SK-N-SH (cell line): ENCODE measurements around the gene AGAP1. TPM values are rescaled to one million over a fixed set of nuclear protein-coding genes. Genes with fewer than 3 reads are reported as not detected.

ENCODE experiments used
- CTCF ChIA-PET: fragments of 300-600, 350-600 bp; formaldehyde crosslinking; extraction: SDS; loops from one replicate; lab custom pipeline; 2021; lab: Yijun Ruan, JAX
- POLR2A ChIA-PET: fragments of 350-600 bp; sonication (Branson Sonifier 250); formaldehyde crosslinking; extraction: SDS; loops from one replicate; lab custom pipeline; 2020; ENCODE audit warnings: antibody characterized with exemption, inconsistent platforms; lab: Yijun Ruan, JAX
- DNase-seq: peaks from one replicate; pipeline ENCODE4 v3.0.0; 2012
- H2AFZ ChIP-seq: fragments of 200-600 bp; sonication (generic); 2 replicates; pipeline ENCODE4 v1.8.1; 2016; ENCODE audit warnings: antibody characterized with exemption, mild to moderate bottlenecking, low read depth
- H3F3A ChIP-seq: fragments of 200-600 bp; sonication (generic); replicated peaks from 2 replicates; pipeline ENCODE3; 2016; ENCODE audit warnings: antibody characterized with exemption, mild to moderate bottlenecking; ENCODE audit not compliant: insufficient read depth
- H3K27ac ChIP-seq, 2 experiments: fragments of 200-500 bp in 1 of 2; fragments of 200-600 bp in 1 of 2; sonication (Bioruptor generic) in 1 of 2; sonication (generic), shearing (Covaris generic) in 1 of 2; 2 replicates each; pipeline versions ENCODE4 v1.5.1 to v1.6.1; 2014 to 2016; ENCODE audit warnings: low read depth in 2 of 2, inconsistent platforms in 1 of 2, low read length in 1 of 2, mild to moderate bottlenecking in 1 of 2, mixed read lengths in 1 of 2
- H3K27me3 ChIP-seq: fragments of 200-600 bp; sonication (generic), shearing (Covaris generic); 2 replicates; pipeline ENCODE4 v1.6.1; 2016; ENCODE audit warnings: mixed run types; ENCODE audit not compliant: insufficient read depth
- H3K36me3 ChIP-seq, 2 experiments: fragments of 200-500 bp in 1 of 2; fragments of 200-600 bp in 1 of 2; sonication (Bioruptor generic) in 1 of 2; sonication (generic) in 1 of 2; replicated peaks in 1 of 2; 2 replicates each; pipeline versions ENCODE3 to v1.5.1; 2014 to 2016; ENCODE audit warnings: low read length in 1 of 2, mild to moderate bottlenecking in 1 of 2; ENCODE audit not compliant: insufficient read depth in 2 of 2, control insufficient read depth in 1 of 2
- H3K4me1 ChIP-seq, 2 experiments: fragments of 200-500 bp in 1 of 2; fragments of 200-600 bp in 1 of 2; sonication (Bioruptor generic) in 1 of 2; sonication (generic), shearing (Covaris generic) in 1 of 2; 2 replicates each; pipeline versions ENCODE4 v1.5.1 to v1.6.1; 2014 to 2016; ENCODE audit warnings: low read depth in 1 of 2, low read length in 1 of 2, mixed run types in 1 of 2; ENCODE audit not compliant: insufficient read depth in 2 of 2, control insufficient read depth in 1 of 2
- H3K4me2 ChIP-seq: fragments of 200-600 bp; sonication (generic), shearing (Covaris generic); 2 replicates; pipeline ENCODE4 v1.6.1; 2017; ENCODE audit warnings: mixed run types
- H3K4me3 ChIP-seq, 2 experiments: fragments of 200-500 bp in 1 of 2; fragments of 200-600 bp in 1 of 2; sonication (Bioruptor generic) in 1 of 2; sonication (generic), shearing (Covaris generic) in 1 of 2; 2 replicates each; pipeline versions ENCODE4 v1.5.1 to v1.8.1; 2014 to 2016; ENCODE audit warnings: low read depth in 2 of 2, inconsistent platforms in 1 of 2, low read length in 1 of 2, mild to moderate bottlenecking in 1 of 2, mixed read lengths in 1 of 2, moderate library complexity in 1 of 2
- H3K79me2 ChIP-seq: fragments of 200-600 bp; sonication (generic); 2 replicates; pipeline ENCODE4 v1.8.1; 2017; ENCODE audit warnings: mild to moderate bottlenecking; ENCODE audit not compliant: insufficient read depth
- H3K9ac ChIP-seq: fragments of 200-600 bp; sonication (generic); 2 replicates; pipeline ENCODE4 v1.6.1; 2017; ENCODE audit warnings: mixed run types
- H3K9me2 ChIP-seq: fragments of 200-600 bp; sonication (generic); 2 replicates; pipeline ENCODE4 v1.6.1; 2017; ENCODE audit warnings: mixed run types
- H3K9me3 ChIP-seq: fragments of 200-600 bp; sonication (generic); 2 replicates; pipeline ENCODE4 v1.6.1; 2017; ENCODE audit warnings: mixed run types, mild to moderate bottlenecking, moderate library complexity
- H4K20me1 ChIP-seq: fragments of 200-600 bp; sonication (generic); 2 replicates; pipeline ENCODE4 v1.6.1; 2017; ENCODE audit warnings: mild to moderate bottlenecking, mixed run types; ENCODE audit not compliant: insufficient read depth
- ELF1 ChIP-seq: IDR thresholded peaks from 2 replicates; pipeline ENCODE4 v1.4.0; 2012
- FOXM1 ChIP-seq: IDR thresholded peaks from 2 replicates; pipeline ENCODE4 v1.4.0; 2012; ENCODE audit warnings: low read depth, mild to moderate bottlenecking
- IRF3 ChIP-seq: fragments of 150-350 bp; IDR thresholded peaks from 2 replicates; pipeline ENCODE4 v1.6.1; 2016; ENCODE audit warnings: mild to moderate bottlenecking, low read depth, low read length
- JUND ChIP-seq: IDR thresholded peaks from 2 replicates; pipeline ENCODE4 v1.4.0; 2012
- MXI1 ChIP-seq: IDR thresholded peaks from 2 replicates; pipeline ENCODE4 v1.6.1; 2012; ENCODE audit warnings: mild to moderate bottlenecking, low read depth, low read length, improper control_type of control experiment
- NFIC ChIP-seq: IDR thresholded peaks from 2 replicates; pipeline ENCODE4 v1.4.0; 2012; ENCODE audit warnings: borderline replicate concordance
- NRF1 ChIP-seq: IDR thresholded peaks from 2 replicates; pipeline ENCODE4 v1.6.1; 2012; ENCODE audit warnings: low read depth, mild to moderate bottlenecking, low read length
- POLR2AphosphoS5 ChIP-seq: IDR thresholded peaks from 2 replicates; pipeline ENCODE4 v1.6.1; 2012; ENCODE audit warnings: low read depth, low read length
- SMC3 ChIP-seq: IDR thresholded peaks from 2 replicates; pipeline ENCODE4 v1.6.1; 2012; ENCODE audit warnings: low read depth, low read length, improper control_type of control experiment
- TAF1 ChIP-seq: IDR thresholded peaks from 2 replicates; pipeline ENCODE4 v1.6.1; 2012; ENCODE audit warnings: low read depth, mild to moderate bottlenecking, low read length, moderate library complexity, borderline replicate concordance
- WGBS: methylation state at CpG from one replicate; pipeline ENCODE4 v1.1.6; 2017; ENCODE audit warnings: low lambda C conversion rate; 5-methylcytosine and 5-hydroxymethylcytosine counted together
- polyA plus RNA-seq, 3 experiments: library from polyadenylated mRNA; depleted of rRNA; stranded (reverse); fragments of >200 nt; gene quantifications; 2 replicates each; pipeline ENCODE4 v1.2.3, GENCODE V29; 2012
- TF ChIP-seq, protein P1 (sequence below): IDR thresholded peaks from 2 replicates; pipeline ENCODE4; 2012
- TF ChIP-seq, protein P2 (sequence below): IDR thresholded peaks from 2 replicates; pipeline ENCODE4 v1.6.1; 2012; ENCODE audit warnings: mild to moderate bottlenecking, low read depth, low read length, moderate library complexity
- TF ChIP-seq, protein P3 (sequence below): IDR thresholded peaks from 2 replicates; pipeline ENCODE4 v1.4.0; 2012; ENCODE audit warnings: low read depth, borderline replicate concordance

The AGAP1 gene
- polyA plus RNA-seq, 1 of the 3 experiments (the other 2 are of a cell fraction): 8.8 TPM

DNA sequence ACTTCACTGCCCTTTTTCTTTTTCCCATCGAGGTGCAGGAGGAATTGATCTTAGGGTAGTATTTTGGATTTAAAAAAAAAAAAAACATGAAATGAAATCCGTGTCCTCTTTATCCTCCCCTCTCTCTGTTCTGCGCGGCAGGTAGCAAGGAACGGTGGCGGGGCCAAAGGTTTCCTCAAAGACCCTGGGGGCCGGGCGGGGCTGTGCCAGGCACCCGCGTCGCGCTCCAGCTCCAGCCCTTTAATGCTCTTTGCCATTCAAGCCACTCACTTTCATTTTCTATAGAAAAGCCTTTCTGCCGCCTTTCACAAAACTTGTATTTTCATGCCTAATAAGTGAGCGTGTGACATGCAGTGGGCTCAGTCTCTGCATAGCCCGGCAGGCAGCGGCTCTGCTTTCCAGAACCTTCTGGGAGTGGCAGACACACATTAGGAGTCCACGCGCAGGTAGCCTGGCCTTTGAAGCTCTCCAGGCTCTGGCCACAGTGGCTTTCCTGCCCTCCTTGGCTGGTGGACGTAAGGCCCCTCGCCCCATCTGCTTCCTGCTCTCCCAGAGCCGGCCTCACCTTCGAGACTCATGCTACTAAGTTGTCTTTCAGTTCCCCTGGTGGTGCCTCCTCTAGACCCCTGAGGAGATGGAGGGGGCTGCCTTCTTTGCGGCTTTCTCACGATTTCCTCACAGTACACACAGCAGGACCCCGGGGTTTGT, 41.7 kb downstream of the AGAP1 start (continued):
- TF ChIP-seq, protein P1, sequence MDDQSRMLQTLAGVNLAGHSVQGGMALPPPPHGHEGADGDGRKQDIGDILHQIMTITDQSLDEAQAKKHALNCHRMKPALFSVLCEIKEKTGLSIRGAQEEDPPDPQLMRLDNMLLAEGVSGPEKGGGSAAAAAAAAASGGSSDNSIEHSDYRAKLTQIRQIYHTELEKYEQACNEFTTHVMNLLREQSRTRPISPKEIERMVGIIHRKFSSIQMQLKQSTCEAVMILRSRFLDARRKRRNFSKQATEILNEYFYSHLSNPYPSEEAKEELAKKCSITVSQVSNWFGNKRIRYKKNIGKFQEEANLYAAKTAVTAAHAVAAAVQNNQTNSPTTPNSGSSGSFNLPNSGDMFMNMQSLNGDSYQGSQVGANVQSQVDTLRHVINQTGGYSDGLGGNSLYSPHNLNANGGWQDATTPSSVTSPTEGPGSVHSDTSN: no peak
- TF ChIP-seq, all 33 proteins: peak for 0

DNA sequence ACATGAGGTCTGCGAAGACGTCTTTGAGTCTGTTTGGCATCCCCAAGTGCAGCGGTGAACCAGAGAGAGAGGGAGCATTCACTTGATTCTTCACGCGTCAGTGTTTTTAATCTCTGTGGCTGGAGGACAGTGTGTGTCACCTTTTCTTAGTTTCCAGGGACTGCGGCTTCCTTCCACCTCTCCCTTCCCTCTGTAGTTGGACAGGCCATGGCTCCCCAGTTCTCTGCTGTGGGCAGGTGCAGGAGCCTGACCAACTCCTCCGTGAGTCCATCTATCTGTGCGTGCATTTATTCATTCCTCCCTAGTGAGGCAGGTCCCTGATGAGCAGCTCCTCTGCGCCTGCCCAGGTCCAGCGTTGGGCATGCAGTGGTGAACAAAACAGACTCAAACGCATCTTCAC, 42.9 kb downstream of the AGAP1 start:
- POLR2A ChIA-PET: no interaction called here
- peaks cover 54% of the 10 kb centered on the region for H3K79me2 ChIP-seq
- no peak overlapping the region for H3K9ac ChIP-seq
- 98% methylated on average over 11 of the region's 11 CpGs for WGBS
- H4K20me1 ChIP-seq: peaks cover 45% of the 10 kb centered on the region
- no peak for DNase-seq
- no peaks in the 10 kb centered on the region for H3K27me3 ChIP-seq
- H3K9me2 ChIP-seq: no peaks in the 10 kb centered on the region
- H3F3A ChIP-seq: no peaks in the 10 kb centered on the region
- peaks cover 0 to 13% of the 10 kb centered on the region in 2 experiments; a peak in 1 of 4 replicates for H3K4me1 ChIP-seq
- TF ChIP-seq, protein P2, sequence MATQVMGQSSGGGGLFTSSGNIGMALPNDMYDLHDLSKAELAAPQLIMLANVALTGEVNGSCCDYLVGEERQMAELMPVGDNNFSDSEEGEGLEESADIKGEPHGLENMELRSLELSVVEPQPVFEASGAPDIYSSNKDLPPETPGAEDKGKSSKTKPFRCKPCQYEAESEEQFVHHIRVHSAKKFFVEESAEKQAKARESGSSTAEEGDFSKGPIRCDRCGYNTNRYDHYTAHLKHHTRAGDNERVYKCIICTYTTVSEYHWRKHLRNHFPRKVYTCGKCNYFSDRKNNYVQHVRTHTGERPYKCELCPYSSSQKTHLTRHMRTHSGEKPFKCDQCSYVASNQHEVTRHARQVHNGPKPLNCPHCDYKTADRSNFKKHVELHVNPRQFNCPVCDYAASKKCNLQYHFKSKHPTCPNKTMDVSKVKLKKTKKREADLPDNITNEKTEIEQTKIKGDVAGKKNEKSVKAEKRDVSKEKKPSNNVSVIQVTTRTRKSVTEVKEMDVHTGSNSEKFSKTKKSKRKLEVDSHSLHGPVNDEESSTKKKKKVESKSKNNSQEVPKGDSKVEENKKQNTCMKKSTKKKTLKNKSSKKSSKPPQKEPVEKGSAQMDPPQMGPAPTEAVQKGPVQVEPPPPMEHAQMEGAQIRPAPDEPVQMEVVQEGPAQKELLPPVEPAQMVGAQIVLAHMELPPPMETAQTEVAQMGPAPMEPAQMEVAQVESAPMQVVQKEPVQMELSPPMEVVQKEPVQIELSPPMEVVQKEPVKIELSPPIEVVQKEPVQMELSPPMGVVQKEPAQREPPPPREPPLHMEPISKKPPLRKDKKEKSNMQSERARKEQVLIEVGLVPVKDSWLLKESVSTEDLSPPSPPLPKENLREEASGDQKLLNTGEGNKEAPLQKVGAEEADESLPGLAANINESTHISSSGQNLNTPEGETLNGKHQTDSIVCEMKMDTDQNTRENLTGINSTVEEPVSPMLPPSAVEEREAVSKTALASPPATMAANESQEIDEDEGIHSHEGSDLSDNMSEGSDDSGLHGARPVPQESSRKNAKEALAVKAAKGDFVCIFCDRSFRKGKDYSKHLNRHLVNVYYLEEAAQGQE: no peak
- no peak for TF ChIP-seq ELF1
- H2AFZ ChIP-seq: no peak overlapping the region
- H3K36me3 ChIP-seq: no peaks in the 10 kb centered on the region
- no peaks in the 10 kb centered on the region for H3K9me3 ChIP-seq
- CTCF ChIA-PET: interaction anchor here (1.0 kb wide), 1 partner anchor 58 kb away, joined by 3 read pairs; no protein-coding TSS in a partner anchor
- H3K27ac ChIP-seq: no peak overlapping the region
- no peak overlapping the region for H3K4me2 ChIP-seq
- no peak overlapping the region for H3K4me3 ChIP-seq

GRCh38 chr2:235537186-235537585, 43.3 kb downstream of the AGAP1 start:
- H3K4me3 ChIP-seq: no peak overlapping the region
- H3K4me1 ChIP-seq: peaks cover 0 to 13% of the 10 kb centered on the region in 2 experiments; a peak in 1 of 4 replicates
- no peak overlapping the region for H3K27ac ChIP-seq
- POLR2A ChIA-PET: no interaction called here
- H2AFZ ChIP-seq: no peak overlapping the region
- H3K36me3 ChIP-seq: no peaks in the 10 kb centered on the region
- H3K9ac ChIP-seq: no peak overlapping the region
- H3F3A ChIP-seq: no peaks in the 10 kb centered on the region
- H3K79me2 ChIP-seq: peaks cover 54% of the 10 kb centered on the region
- TF ChIP-seq POLR2AphosphoS5 (no peak), TAF1 (no peak), FOXM1 (no peak), MXI1 (no peak), NRF1 (no peak), JUND (no peak), IRF3 (no peak), SMC3 (no peak), NFIC (no peak), ELF1 (no peak)
- TF ChIP-seq, protein P3, sequence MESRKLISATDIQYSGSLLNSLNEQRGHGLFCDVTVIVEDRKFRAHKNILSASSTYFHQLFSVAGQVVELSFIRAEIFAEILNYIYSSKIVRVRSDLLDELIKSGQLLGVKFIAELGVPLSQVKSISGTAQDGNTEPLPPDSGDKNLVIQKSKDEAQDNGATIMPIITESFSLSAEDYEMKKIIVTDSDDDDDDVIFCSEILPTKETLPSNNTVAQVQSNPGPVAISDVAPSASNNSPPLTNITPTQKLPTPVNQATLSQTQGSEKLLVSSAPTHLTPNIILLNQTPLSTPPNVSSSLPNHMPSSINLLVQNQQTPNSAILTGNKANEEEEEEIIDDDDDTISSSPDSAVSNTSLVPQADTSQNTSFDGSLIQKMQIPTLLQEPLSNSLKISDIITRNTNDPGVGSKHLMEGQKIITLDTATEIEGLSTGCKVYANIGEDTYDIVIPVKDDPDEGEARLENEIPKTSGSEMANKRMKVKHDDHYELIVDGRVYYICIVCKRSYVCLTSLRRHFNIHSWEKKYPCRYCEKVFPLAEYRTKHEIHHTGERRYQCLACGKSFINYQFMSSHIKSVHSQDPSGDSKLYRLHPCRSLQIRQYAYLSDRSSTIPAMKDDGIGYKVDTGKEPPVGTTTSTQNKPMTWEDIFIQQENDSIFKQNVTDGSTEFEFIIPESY: no peak
- 93% methylated on average over 7 of the region's 7 CpGs for WGBS
- no peak for DNase-seq
- peaks cover 50% of the 10 kb centered on the region for H4K20me1 ChIP-seq
- H3K9me3 ChIP-seq: no peaks in the 10 kb centered on the region
- CTCF ChIA-PET: interaction anchor here (1.0 to 2.3 kb wide), 2 partner anchors 15 to 58 kb away, joined by 3 to 11 read pairs; no protein-coding TSS in a partner anchor
- no peaks in the 10 kb centered on the region for H3K9me2 ChIP-seq
- H3K4me2 ChIP-seq: no peak overlapping the region
- H3K27me3 ChIP-seq: no peaks in the 10 kb centered on the region
